Stimulated activated CD4-positive, alpha-beta T cell treated with anti-CD3 and anti-CD28 coated beads, Interleukin-2, amount 100 ng/mL, for 4 hours (primary cell): ENCODE results near the gene DNAJC16.
"Not testable (repeated sequence)": the region's sequence is repeated elsewhere in the genome, so short reads cannot be mapped to it uniquely, and the experiment has no call there.

Experiments used
- DNase-seq: peaks from one replicate; pipeline ENCODE4 v3.0.0-alpha.2; 2020; ENCODE audit warnings: low read depth

Gene DNAJC16

GRCh38 chr1:15507278-15507677 is 19.4 kb upstream of the DNAJC16 start:
- no peak for DNase-seq

GRCh38 chr1:15508700-15509487 is 17.8 kb upstream of the DNAJC16 start:
- DNase-seq, result no peak

DNA sequence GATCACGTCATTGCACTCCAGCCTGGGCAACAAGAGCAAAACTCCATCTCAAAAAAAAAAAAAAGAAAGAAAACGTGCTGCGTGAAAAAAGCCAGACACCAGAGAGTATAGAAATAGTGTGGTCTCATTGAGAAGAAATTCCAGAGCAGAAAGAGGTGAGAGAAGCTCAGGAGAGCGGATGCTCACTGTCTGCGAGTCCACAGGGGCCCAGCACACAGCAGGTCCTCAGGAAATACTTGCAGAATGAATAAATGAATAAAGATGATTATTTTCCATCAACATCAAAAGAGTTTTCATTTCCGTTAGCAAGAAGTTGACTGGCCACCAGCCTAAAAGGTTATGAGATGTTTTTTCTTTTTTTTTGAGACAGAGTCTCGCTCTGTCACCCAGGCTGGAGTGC is 17.1 kb upstream of the DNAJC16 start:
- DNase-seq, result no peak

GRCh38 chr1:15510611-15511405 is 15.8 kb upstream of the DNAJC16 start:
- DNase-seq, result no peak

GRCh38 chr1:15513192-15513591 is 13.5 kb upstream of the DNAJC16 start:
- no peak for DNase-seq

- no peak for DNase-seq
Measured at GRCh38 chr1:15513919-15514318, 12.7 kb upstream of the DNAJC16 start.

- DNase-seq, result not testable (repeated sequence)
Measured at GRCh38 chr1:15514557-15514956, 12.1 kb upstream of the DNAJC16 start.

- no peak for DNase-seq
Measured at GRCh38 chr1:15515022-15515663, 11.5 kb upstream of the DNAJC16 start.

GRCh38 chr1:15519625-15520024 is 7.0 kb upstream of the DNAJC16 start:
- DNase-seq, result no peak

GRCh38 chr1:15521206-15521906 is 5.3 kb upstream of the DNAJC16 start:
- not testable (repeated sequence) for DNase-seq

GRCh38 chr1:15522551-15522950 is 4.1 kb upstream of the DNAJC16 start:
- no peak for DNase-seq

DNA sequence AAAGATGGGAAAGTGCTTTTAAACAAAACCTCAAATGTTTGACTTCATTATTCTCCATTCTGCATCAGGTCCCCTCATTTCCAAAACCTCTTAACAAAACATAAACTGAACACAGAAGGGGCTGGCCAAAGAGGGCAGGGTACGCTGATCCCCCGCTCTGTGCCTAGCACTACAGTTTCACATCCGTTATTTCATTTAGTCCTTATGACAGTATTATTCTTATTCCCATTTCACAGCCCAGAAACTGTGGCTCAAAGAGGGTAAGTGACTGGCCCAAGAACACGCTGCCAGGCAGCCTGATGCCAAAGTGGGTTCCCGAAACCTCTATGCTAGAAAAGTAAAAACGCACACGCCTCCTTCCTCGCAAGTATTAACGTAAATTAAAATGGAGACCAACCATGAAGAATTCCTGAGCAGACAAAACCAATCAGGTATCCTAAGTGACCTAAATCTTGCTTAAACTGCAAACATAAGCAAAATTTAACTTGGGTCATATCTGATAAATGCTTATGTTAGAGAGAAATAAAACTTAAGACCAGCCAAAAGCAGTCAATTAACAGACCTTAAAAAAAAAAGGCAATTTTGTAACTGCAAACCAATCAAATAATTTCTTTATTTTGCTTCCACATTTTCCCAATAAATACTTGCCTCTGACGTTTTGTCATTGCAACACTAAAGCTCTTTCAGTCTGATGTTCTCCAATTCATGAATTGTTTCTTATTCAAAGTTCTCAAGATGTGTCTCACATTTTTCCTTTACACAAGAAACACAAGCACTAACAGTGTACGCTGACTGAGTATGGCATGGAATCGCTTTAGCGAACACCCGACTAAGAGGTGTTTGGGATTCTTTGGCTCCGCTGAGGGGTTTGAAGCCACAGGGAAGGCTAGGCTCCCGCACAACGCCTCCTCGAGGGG is 3.3 kb upstream of the DNAJC16 start:
- no peak for DNase-seq

DNA sequence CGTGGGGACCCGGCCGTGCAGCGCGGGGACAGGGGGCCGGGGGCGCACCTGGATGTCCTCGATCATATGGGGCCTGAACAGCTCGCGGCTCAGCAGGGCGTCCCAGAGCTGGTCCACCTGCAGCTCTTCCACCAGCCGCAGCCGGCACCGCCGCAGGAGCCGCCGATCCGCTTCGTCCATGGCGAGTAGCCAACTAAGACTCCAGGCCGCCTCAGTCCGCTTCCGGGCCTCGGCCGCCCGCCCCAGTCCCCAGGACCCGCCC is 2.7 kb upstream of the DNAJC16 start, which contains the start of gene CASP9:
TSS of gene CASP9 (minus strand) at position 195 of the 262 bp plus-strand sequence. CDS start at position 180, 15 bp downstream.
- no peak for DNase-seq

DNA sequence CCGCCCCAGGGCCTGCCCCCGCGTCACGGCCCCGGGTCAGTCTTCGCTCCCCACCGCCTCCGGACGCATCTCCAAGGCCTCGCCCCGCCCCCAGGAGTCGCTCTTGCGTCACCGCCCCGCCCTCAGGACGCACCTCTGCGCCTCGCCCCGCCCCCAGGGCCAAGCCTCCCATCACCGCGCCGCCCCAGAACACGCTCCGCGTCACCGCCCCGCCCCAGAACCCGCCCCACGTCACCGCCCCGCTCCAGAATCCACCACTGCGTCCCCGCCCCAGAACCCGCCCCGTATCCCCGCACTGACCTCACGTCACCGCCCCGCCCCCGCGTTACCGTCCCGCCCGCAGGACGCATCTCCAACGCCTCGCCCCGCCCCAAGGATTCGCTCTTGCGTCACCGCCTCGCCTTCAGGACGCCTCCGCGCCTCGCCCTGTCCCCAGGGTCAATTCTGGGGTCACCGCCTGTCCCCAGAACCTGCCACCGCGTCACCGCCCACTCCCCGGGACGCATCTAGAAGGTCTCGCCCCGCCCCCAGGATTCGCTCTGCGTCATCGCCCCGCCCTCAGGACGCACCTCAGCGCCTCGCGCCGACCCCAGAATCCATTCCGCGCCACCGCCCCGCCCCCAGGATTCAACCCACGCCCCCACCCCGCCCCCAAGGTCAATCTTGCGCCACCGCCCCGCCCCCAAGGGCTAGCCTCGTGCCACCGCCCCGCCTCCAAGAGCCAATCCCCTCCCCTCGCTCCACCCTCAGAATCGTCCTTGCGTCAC is 2.2 kb upstream of the DNAJC16 start:
- peak; percentile 100 for DNase-seq

DNA sequence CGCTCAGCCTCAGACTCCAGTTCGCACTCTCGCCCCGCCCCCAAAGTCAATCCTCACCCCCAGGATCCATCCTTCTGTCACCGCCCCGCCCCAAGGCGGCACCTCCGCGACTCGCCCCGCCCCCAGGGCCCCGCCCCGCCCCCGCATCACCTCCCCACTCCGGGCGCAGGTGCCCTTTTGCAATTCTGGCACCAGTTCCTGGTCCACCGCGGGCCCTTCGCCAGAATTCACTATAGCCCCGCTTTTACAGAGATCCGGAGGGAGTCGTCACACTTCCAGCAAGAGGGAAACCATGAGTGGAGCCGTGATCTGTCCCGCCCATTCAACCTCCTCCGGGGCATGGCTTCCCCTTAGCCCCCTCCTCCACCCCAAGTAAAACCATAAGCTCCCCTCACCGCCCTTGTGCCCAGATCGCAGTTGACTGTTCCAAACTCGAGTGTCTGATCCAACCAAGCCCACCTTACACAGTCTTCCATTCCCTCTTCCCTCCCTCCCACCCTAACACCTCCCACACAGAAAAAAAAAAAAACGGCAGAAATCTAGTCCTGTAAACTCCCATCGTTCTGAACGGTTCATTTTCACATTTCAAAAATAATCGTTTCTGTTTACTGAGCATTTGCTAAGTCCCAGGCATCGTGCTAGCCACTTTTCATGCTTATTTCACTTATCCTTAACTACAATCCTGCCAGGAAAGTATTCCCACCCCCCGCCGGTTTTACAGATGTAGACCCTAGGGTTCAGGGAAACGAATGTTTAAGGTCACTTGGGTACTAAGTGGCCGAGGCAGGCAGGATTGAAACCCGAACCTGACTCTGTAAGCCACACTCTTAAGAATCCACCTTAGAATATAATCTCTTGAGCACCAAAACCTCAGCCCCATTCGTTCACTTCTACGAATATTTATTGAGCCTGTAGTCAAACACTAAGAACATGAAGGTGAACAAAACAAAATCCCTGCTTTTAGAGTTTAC is 1.3 kb upstream of the DNAJC16 start:
- DNase-seq, result peak; percentile 2

DNA sequence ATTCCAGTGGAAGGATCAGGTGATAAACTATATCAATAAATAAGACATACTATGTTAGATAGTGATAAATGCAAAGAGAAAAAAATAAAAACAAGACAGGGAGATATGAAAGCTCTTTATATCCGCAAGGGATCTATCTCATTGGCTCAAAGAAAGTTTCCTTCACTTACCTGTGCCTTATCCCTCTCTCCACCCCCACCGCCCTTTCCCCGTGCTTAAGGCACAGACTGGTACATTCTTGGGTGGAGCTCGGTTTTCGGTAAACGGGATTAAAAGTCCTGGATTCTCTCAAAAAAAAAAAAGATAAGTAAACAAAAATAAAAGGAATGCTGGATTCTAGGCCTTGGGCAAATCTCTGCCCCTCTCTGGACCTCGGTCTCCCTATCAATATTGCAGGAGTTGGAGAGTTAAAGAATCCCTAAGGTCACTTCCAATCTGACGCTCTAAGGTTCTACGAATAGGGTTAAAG is 593 bp upstream of the DNAJC16 start:
- no peak for DNase-seq

DNA sequence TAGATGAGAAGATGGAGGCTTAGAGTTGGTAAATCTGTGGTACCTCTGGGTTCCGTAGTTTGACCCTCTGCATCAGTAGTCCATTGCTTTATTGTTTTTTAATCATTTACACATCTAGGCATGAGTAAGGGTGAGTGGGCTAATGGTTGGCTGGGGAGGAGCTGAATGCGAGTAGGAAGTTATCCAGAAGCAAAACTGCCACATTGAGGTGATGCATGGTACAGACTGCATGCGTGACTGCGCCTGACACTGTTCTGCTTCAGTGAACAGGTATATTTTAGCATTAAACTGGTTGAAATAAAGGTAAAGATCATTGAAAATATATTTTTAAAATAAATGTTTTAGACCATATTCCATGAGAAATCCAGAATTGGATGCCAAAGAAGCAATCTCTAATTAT is 4.4 kb downstream of the DNAJC16 start:
- no peak for DNase-seq

- no peak for DNase-seq
Measured at GRCh38 chr1:15531682-15532081, 5.0 kb downstream of the DNAJC16 start.

GRCh38 chr1:15538771-15539170 is 12.1 kb downstream of the DNAJC16 start:
- DNase-seq, result no peak
